GM19099 (cell line): ENCODE results near the gene GRM8.

Source experiments
- POLR2A ChIP-seq: IDR thresholded peaks from 3 replicates; pipeline ENCODE4 v1.6.1; 2011; ENCODE audit warnings: low read depth; ENCODE audit not compliant: insufficient read length; ENCODE audit errors: extremely low read depth

GRM8 gene

DNA sequence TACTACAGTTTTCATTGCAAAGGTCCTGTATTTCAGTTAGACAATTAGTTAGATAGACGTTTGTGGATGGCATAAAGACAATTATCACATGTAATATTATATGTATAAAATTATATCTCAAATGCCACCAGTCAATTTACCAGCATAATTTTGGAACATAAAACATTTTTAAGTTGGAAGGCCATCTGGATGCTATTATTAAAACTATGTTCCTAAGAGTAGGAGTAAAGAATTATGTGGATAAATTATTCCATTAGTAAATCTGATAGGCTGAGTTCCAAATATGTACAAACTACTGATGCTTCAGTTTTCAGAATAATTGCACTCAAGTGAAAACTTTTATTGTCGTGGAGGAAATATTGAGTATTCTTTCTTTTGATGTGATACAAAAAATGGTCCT, 790.3 kb downstream of the GRM8 start:
- no peak for TF ChIP-seq POLR2A

DNA sequence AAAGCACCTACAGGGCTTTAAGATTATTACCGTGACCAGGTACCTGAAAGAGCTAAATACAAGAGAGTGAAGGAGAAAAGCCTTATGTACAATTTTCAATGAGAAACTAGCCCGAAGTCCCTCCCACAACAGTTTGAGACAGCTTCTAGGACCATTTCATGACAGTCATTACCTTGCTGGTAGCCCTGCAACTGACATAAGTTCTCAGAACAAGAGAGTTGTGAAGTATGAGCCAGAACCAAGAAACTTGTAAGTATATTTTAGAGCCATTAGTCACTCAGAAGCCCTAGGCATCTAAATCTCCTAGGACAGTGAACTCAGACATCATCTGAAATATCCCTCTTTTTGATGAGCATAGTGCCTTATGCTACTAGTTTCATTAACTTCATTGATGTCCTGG, 792.1 kb downstream of the GRM8 start:
- no peak for TF ChIP-seq POLR2A

- no peak for TF ChIP-seq POLR2A
Measured at GRCh38 chr7:126453104-126453503, 799.6 kb downstream of the GRM8 start.

DNA sequence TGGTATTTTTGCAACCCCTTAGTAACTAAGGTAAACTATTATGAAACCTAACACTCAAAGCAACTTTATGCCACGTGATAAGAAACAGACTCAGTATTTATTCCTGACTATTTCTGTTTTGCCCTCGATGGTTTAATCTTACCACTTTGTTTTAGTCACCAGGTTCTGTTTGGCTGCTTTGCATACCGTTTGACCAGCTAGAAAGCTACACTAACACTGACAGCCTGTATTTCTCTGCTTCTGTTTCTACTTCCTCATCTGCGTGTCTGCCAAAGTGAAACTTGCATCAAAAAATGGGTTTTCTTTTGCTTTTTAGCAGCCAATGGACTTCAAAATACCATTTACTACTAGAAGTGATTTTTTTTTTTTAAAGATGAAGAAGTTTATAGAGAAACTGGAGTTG, 802.5 kb downstream of the GRM8 start:
- peak; percentile 40 for TF ChIP-seq POLR2A

- no peak for TF ChIP-seq POLR2A
Measured at GRCh38 chr7:126449611-126450268, 803.0 kb downstream of the GRM8 start.

GRCh38 chr7:126447984-126448383, 804.8 kb downstream of the GRM8 start:
- TF ChIP-seq POLR2A, result no peak

- no peak for TF ChIP-seq POLR2A
Measured at GRCh38 chr7:126445991-126446390, 806.8 kb downstream of the GRM8 start.

DNA sequence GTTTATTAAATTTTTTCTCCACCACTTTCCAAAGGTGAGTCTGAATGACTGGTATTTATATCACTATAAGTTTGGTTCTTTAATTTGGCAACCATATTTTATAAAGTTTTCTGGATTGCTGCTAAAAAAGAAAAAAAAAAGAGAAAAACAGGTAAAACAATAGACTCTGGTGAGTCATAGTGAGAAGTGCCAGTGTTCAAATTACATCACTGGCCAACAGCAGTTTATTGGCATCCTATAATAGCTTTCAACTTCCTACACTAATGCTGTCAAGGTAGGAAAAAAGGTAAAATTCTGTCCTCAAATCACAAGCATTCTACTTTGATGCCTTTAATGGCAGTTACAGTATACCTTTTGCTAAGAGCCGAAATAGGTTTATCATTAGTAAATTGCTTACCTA, 808.8 kb downstream of the GRM8 start:
- TF ChIP-seq POLR2A, result no peak

DNA sequence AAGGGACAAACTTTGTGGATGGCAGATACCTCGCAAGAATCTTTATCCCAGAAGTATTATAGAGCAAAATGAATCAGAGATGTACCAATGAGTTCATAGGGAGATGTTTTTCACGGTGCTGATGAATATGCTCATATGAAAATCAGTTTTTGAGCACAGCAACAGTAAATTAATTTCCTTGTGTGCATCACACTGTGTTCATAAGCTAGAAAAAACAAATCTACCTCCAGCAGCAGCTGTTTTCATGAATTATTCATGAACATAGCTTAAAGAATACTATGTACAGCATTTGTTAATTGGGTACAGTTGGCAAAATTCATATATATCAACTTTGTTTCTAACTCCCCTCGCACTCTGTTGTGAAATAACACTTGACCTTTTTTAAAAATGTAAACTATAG, 809.8 kb downstream of the GRM8 start:
- TF ChIP-seq POLR2A, result no peak

DNA sequence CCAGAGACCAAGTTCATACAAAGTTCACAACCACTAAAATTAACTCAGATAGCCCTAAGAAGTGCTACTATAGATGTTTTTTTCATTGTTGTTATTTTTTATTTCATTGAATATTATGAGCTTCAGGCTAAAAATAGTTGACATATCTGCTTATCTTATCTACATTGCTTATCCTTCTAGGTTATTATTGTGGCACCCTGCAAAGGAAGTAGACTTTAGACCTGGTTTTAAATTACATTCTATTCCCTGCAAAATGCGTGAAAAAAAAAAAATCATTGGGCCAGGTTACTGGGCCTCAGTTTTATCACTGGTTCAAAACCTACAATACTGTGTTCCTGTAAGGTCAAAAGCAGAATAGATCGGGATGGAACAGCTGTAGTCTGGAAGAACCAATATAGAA, 811.0 kb downstream of the GRM8 start:
- no peak for TF ChIP-seq POLR2A

DNA sequence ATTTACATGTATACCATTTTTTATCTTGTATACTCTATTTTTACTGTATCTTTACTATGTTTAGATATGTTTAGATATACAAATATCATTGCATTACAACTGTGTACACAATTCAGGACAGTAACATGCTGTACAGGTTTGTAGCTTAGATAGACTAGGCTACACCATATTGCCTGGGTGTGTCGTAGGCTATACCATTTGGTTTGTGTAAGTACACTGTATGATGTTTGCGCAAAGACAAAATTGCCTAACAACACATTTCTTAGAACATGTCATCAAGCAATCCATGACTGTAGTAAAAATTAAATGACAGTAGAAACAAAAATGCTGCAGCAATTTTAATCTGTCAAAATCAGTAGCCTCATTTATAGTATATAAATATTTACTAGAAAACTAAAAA, 812.2 kb downstream of the GRM8 start:
- no peak for TF ChIP-seq POLR2A

DNA sequence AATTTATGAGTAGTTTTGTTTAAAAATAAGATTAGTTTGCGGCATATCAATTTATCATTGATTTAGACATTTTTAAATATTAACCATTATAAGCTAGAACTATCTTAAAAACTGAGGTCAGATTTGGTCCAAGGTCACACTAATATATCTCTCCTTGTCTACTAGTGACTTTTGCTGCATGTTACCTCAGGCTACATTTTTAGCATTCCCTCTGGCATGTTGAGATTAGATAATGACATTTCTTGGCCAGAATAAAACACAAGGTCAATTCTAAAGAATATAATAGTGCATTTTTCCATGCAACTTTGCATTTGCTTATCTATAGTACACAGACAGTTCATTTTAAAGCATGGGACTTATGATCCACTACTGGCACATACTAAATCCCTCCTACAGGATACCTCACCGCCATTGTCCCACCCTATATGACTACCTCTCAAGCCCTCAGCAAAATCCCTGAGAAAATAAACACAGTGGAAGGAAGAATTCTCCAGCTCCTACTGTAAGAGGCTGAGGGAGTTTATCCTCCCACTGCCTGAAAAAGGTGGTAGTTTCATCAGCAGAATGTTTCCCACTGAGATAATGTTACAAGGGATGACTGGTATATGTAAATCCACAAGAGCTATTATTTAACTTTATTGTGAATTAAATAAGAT, 816.4 kb downstream of the GRM8 start:
- no peak for TF ChIP-seq POLR2A

- TF ChIP-seq POLR2A, result no peak
Measured at GRCh38 chr7:126426652-126427051, 826.1 kb downstream of the GRM8 start.

DNA sequence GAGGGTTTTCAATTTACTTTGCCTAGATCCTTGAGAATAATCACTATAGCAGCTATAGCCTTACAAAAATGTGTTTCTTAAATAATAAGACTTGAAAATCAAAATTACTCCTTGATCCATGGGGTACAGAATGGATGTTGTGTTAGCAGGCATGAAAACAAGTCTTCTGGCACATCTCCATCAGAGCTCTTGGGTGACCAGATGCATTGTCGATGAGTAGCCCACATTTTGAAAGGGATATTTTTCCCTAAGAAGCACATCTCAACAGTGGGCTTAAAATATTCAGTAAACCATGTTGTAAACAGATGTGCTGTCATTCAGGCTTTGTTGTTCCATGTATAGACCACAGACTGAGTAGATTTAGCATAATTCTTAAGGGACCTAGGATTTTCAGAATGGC, 827.8 kb downstream of the GRM8 start:
- TF ChIP-seq POLR2A, result no peak

- TF ChIP-seq POLR2A, result no peak
Measured at GRCh38 chr7:126419047-126419446, 833.7 kb downstream of the GRM8 start.

- TF ChIP-seq POLR2A, result no peak
Measured at GRCh38 chr7:126411821-126412383, 840.8 kb downstream of the GRM8 start.
